Measurements from ENCODE around the gene LAMB1. TPM values are rescaled to one million over a fixed set of nuclear protein-coding genes. Genes with fewer than 3 reads are reported as not detected.

Gene LAMB1
- polyA plus RNA-seq, 1 donor from 2014 or later = 7.6 TPM

GRCh38 chr7:107996072-107996882, 6.7 kb downstream of the LAMB1 start:
- H3F3A ChIP-seq (ENCODE audit: insufficient read depth, low read length, poor library complexity, severe bottlenecking) = no peaks in the 10 kb centered on the region
- no peaks in the 10 kb centered on the region for H4K20me1 ChIP-seq (ENCODE audit: insufficient read depth)
- no peak overlapping the region for H3K9ac ChIP-seq (ENCODE audit: low read length)
- no peaks in the 10 kb centered on the region for H3K9me3 ChIP-seq (ENCODE audit: low read length)
- no peaks in the 10 kb centered on the region for H3K36me3 ChIP-seq (ENCODE audit: insufficient read depth, low read length)
- H3K27me3 ChIP-seq (ENCODE audit: insufficient read depth, low read depth, low read length) = peaks cover 12% of the 10 kb centered on the region
- no peak overlapping the region for H2AFZ ChIP-seq (ENCODE audit: low read depth, low read length)
- H3K4me2 ChIP-seq (ENCODE audit: low read length) = no peak overlapping the region
- no peaks in the 10 kb centered on the region for H3K9me2 ChIP-seq (ENCODE audit: insufficient read depth, low read length)
- H3K79me2 ChIP-seq (replicated peaks; ENCODE audit: insufficient read depth, low read length) = no peaks in the 10 kb centered on the region
- TF ChIP-seq POLR2AphosphoS5 (IDR thresholded peaks at IDR 0.05) (no peak), TAF1 (IDR thresholded peaks at IDR 0.05; ENCODE audit: low read depth) (no peak), MXI1 (conservative IDR thresholded peaks at IDR 0.05; ENCODE audit: poor library complexity, severe bottlenecking) (no peak), EP300 (conservative IDR thresholded peaks at IDR 0.05; ENCODE audit: poor library complexity, severe bottlenecking) (no peak), SMC3 (conservative IDR thresholded peaks at IDR 0.05; ENCODE audit: poor library complexity) (no peak), CTCF (IDR thresholded peaks at IDR 0.05; ENCODE audit: poor library complexity, severe bottlenecking) (no peak), REST (IDR thresholded peaks at IDR 0.05; ENCODE audit: borderline replicate concordance) (no peak), EZH2 (IDR thresholded peaks at IDR 0.05; ENCODE audit: borderline replicate concordance, insufficient read depth, low read length, poor library complexity, severe bottlenecking) (no peak), RAD21 (conservative IDR thresholded peaks at IDR 0.05) (no peak)
- no peak overlapping the region for H3K4me3 ChIP-seq (ENCODE audit: low read length)
- H3K27ac ChIP-seq (ENCODE audit: low read length) = no peak overlapping the region

- Histone ChIP-seq H3K9ac (ENCODE audit: low read length) (no peak overlapping the region), H4K20me1 (ENCODE audit: insufficient read depth) (no peaks in the 10 kb centered on the region), H3K27me3 (ENCODE audit: insufficient read depth, low read depth, low read length) (peaks cover 7% of the 10 kb centered on the region), H3K79me2 (replicated peaks; ENCODE audit: insufficient read depth, low read length) (no peaks in the 10 kb centered on the region), H3F3A (ENCODE audit: insufficient read depth, low read length, poor library complexity, severe bottlenecking) (no peaks in the 10 kb centered on the region), H3K9me3 (ENCODE audit: low read length) (no peaks in the 10 kb centered on the region), H3K4me3 (ENCODE audit: low read length) (no peak overlapping the region), H3K9me2 (ENCODE audit: insufficient read depth, low read length) (no peaks in the 10 kb centered on the region), H3K27ac (ENCODE audit: low read length) (no peak overlapping the region), H2AFZ (ENCODE audit: low read depth, low read length) (no peak overlapping the region), H3K36me3 (ENCODE audit: insufficient read depth, low read length) (no peaks in the 10 kb centered on the region), H3K4me2 (ENCODE audit: low read length) (no peak overlapping the region)
- TF ChIP-seq REST (IDR thresholded peaks at IDR 0.05; ENCODE audit: borderline replicate concordance) (no peak), EP300 (conservative IDR thresholded peaks at IDR 0.05; ENCODE audit: poor library complexity, severe bottlenecking) (no peak), RAD21 (conservative IDR thresholded peaks at IDR 0.05) (no peak), POLR2AphosphoS5 (IDR thresholded peaks at IDR 0.05) (no peak), TAF1 (IDR thresholded peaks at IDR 0.05; ENCODE audit: low read depth) (no peak), SMC3 (conservative IDR thresholded peaks at IDR 0.05; ENCODE audit: poor library complexity) (no peak), EZH2 (IDR thresholded peaks at IDR 0.05; ENCODE audit: borderline replicate concordance, insufficient read depth, low read length, poor library complexity, severe bottlenecking) (no peak), CTCF (IDR thresholded peaks at IDR 0.05; ENCODE audit: poor library complexity, severe bottlenecking) (no peak), MXI1 (conservative IDR thresholded peaks at IDR 0.05; ENCODE audit: poor library complexity, severe bottlenecking) (no peak)
Measured at GRCh38 chr7:107995184-107996071, 7.5 kb downstream of the LAMB1 start.

Measured in neural cell (in vitro differentiated cells).